ENCODE results near the gene PTPRQ.

GRCh38 chr12:80662586-80662985 lies 218.6 kb downstream of the PTPRQ start:
- TF ChIP-seq USF2 (IDR thresholded peaks at IDR 0.05) (no peak), RNF2 (IDR thresholded peaks at IDR 0.05; ENCODE audit: borderline replicate concordance, low read depth) (no peak), CTCF (IDR thresholded peaks at IDR 0.05) (no peak), CEBPB (IDR thresholded peaks at IDR 0.05) (no peak), MAFK (IDR thresholded peaks at IDR 0.05; ENCODE audit: partially characterized antibody) (no peak), GATA3 (IDR thresholded peaks at IDR 0.05; ENCODE audit: borderline replicate concordance) (no peak), REST (IDR thresholded peaks at IDR 0.05) (no peak), HDAC2 (IDR thresholded peaks at IDR 0.05) (no peak), RFX5 (IDR thresholded peaks at IDR 0.05) (no peak)
